Right lobe of liver (tissue), 6 donors: ENCODE results near the gene CDK11B. TPM values are rescaled to one million over a fixed set of nuclear protein-coding genes. Genes with fewer than 3 reads are reported as not detected.
"Not testable (repeated sequence)": the region's sequence is repeated elsewhere in the genome, so short reads cannot be mapped to it uniquely, and the experiment has no call there.

Experiments
- ATAC-seq, 4 donors: fragments of 200-7000 bp; cut with Tn5 transposase; one replicate each; pipeline ENCODE4 v1.9.1; 2020; ENCODE audit warnings: mild to moderate bottlenecking in 4 of 4, moderate library complexity in 4 of 4
- DNase-seq, 3 donors: peaks; one replicate each; pipeline ENCODE4 v3.0.0-alpha.2; 2020
- H3K27ac ChIP-seq, 3 donors: fragments of 200-600 bp; one replicate each; pipeline ENCODE4 v1.8.0; 2022
- H3K27me3 ChIP-seq, 2 donors: fragments of 200-600 bp; one replicate each; pipeline ENCODE4 v1.8.0; 2022
- H3K36me3 ChIP-seq, 4 donors: fragments of 200-600 bp; sonication (generic) in 1 of 4; one replicate each; pipeline versions ENCODE4 v1.5.1 to v1.8.0; 2017 to 2022; ENCODE audit warnings: control low read depth in 1 of 4
- H3K4me1 ChIP-seq, 4 donors: fragments of 200-600 bp; sonication (generic) in 1 of 4; one replicate each; pipeline versions ENCODE4 v1.5.1 to v1.8.0; 2017 to 2022; ENCODE audit warnings: control low read depth in 1 of 4
- H3K4me3 ChIP-seq, 3 donors: fragments of 200-600 bp; one replicate each; pipeline ENCODE4 v1.8.0; 2022
- H3K9me3 ChIP-seq, 4 donors: fragments of 200-600 bp; sonication (generic) in 1 of 4; one replicate each; pipeline versions ENCODE4 v1.5.1 to v1.8.0; 2017 to 2022; ENCODE audit warnings: control low read depth in 1 of 4
- CTCF ChIP-seq, 4 donors: fragments of 200-600 bp in 3 of 4; fragments of 450-650 bp in 1 of 4; IDR thresholded peaks; one replicate each; pipeline versions ENCODE4 v1.5.1 to v1.8.0; 2016 to 2022; ENCODE audit warnings: antibody characterized with exemption in 4 of 4, mild to moderate bottlenecking in 2 of 4
- POLR2A ChIP-seq: fragments of 450-650 bp; IDR thresholded peaks from one replicate; pipeline ENCODE4 v1.6.1; 2017; ENCODE audit warnings: antibody characterized with exemption, mild to moderate bottlenecking
- WGBS: methylation state at CpG from one replicate; pipeline ENCODE4 v1.1.6; 2018; ENCODE audit warnings: low coverage, low lambda C conversion rate; ENCODE audit not compliant: insufficient coverage; ENCODE audit errors: missing lambda C conversion rate; 5-methylcytosine and 5-hydroxymethylcytosine counted together
- intact Hi-C, 2 donors: fragments of 100-400 bp; cut with DNase I; formaldehyde crosslinking; loops; one replicate each; pipeline versions ENCODE4 v1.11.2 to v1.14.1; 2022
- long read RNA-seq: library from polyadenylated mRNA; unstranded; transcript quantifications from one replicate; pipeline ENCODE4 v2.0.0, GENCODE V29; 2019
- total RNA-seq, 6 experiments: library from RNA; depleted of rRNA in 2 of 6; stranded (reverse); fragments of >200 nt in 2 of 6; fragmentation: NEBNext Ultra II Directional in 3 of 6; extraction: Animal tissue kit (Norgen Biotek cat#: 25700) in 3 of 6; gene quantifications; one replicate each; pipeline versions ENCODE4 v1.1.0 to v1.2.4, GENCODE V29; 2016 to 2023
- donor health status: DM: no; HTN: yes; CAD: no.
- donor health status: DM: no; HTN: no; CAD: no.
- donor health status: DM: no; HTN: no; CAD: no.
- donor health status: DM: no; HTN: yes; CAD: no.
- donor health status: DM: no; HTN: yes; CAD: no.

The CDK11B gene
- total RNA-seq: 10 to 100 TPM in 2 of 6 experiments, 1 to 10 TPM in 4; 8.0 to 11.8 (median 9.5) TPM
- long read RNA-seq, partial matches to known transcripts: 6 of 7 reads
- long read RNA-seq, other reads (novel, unspliced or antisense): 1 of 7 reads

- ATAC-seq (peak; percentile 90 to 93 (median 92)), DNase-seq (peak; percentile 93 to 98 (median 97))
- Histone ChIP-seq H3K36me3 (peaks cover 0 to 26% (median 14%) of the 10 kb centered on the region in 4 donors), H3K27ac (peak within 1 kb of the TSS; percentile 97 to 99 (median 98)), H3K4me3 (peak within 1 kb of the TSS; percentile 68 to 76 (median 70))
- intact Hi-C loops, H3K9me3 ChIP-seq, H3K4me1 ChIP-seq, H3K27me3 ChIP-seq: not testable (repeated sequence)
- whole genome bisulfite sequencing: 3% methylated on average over 6 of the region's 96 CpGs
- TF ChIP-seq POLR2A: peak; percentile 42
- peak; percentile 19 to 32 (median 26) for TF ChIP-seq CTCF (IDR thresholded peaks at IDR 0.05)
These were observed at the start of gene CDK11B for GRCh38 chr1:1658583-1659549. CDK11B (minus strand) TSS chr1:1659004; CDS start chr1:1657485, 1,519 bp downstream.

- intact Hi-C loops, H3K27me3 ChIP-seq, H3K4me3 ChIP-seq, H3K4me1 ChIP-seq, DNase-seq, H3K36me3 ChIP-seq, ATAC-seq, H3K27ac ChIP-seq, H3K9me3 ChIP-seq: not testable (repeated sequence)
- WGBS: no CpG with 5 or more reads among the region's 20 CpGs
These were observed 49.1 kb upstream of the CDK11B start for GRCh38 chr1:1707897-1708296.

- H3K27me3 ChIP-seq, H3K4me1 ChIP-seq, H3K36me3 ChIP-seq, DNase-seq, H3K4me3 ChIP-seq, intact Hi-C loops, H3K9me3 ChIP-seq, ATAC-seq, H3K27ac ChIP-seq: not testable (repeated sequence)
- no CpG with 5 or more reads among the region's 23 CpGs for WGBS
These were observed 48.4 kb upstream of the CDK11B start for GRCh38 chr1:1707241-1707640.

GRCh38 chr1:1705623-1706022 lies 46.8 kb upstream of the CDK11B start:
- H3K27ac ChIP-seq, H3K9me3 ChIP-seq, intact Hi-C loops, H3K4me3 ChIP-seq, H3K4me1 ChIP-seq, H3K27me3 ChIP-seq, DNase-seq, H3K36me3 ChIP-seq, ATAC-seq: not testable (repeated sequence)
- WGBS: 97% methylated on average over 5 of the region's 10 CpGs

GRCh38 chr1:1704284-1704957 lies 45.6 kb upstream of the CDK11B start:
- H3K4me3 ChIP-seq, H3K36me3 ChIP-seq, H3K9me3 ChIP-seq, DNase-seq, H3K27ac ChIP-seq, H3K4me1 ChIP-seq, H3K27me3 ChIP-seq, ATAC-seq, intact Hi-C loops: not testable (repeated sequence)
- 83% methylated on average over 1 of the region's 27 CpGs for WGBS

GRCh38 chr1:1703796-1704195 lies 45.0 kb upstream of the CDK11B start:
- Histone ChIP-seq H3K27me3 (no peaks in the 10 kb centered on the region), H3K27ac (no peak overlapping the region), H3K4me1 (no peaks in the 10 kb centered on the region), H3K36me3 (peaks cover 0 to 4% (median 1%) of the 10 kb centered on the region in 4 donors), H3K4me3 (no peak overlapping the region), H3K9me3 (no peaks in the 10 kb centered on the region)
- WGBS: 92% methylated on average over 7 of the region's 22 CpGs
- DNase-seq (no peak), ATAC-seq (no peak)
- no peak for TF ChIP-seq POLR2A
- TF ChIP-seq CTCF (IDR thresholded peaks at IDR 0.05): no peak
- intact Hi-C loops: no loop called here

GRCh38 chr1:1702506-1702905 lies 43.7 kb upstream of the CDK11B start:
- WGBS: 63% methylated on average over 3 of the region's 18 CpGs
- intact Hi-C loops, ATAC-seq, H3K9me3 ChIP-seq, H3K27me3 ChIP-seq, H3K36me3 ChIP-seq, H3K4me3 ChIP-seq, H3K4me1 ChIP-seq, H3K27ac ChIP-seq, DNase-seq: not testable (repeated sequence)

GRCh38 chr1:1700557-1700956 lies 41.8 kb upstream of the CDK11B start:
- H3K27ac ChIP-seq, intact Hi-C loops, H3K4me3 ChIP-seq, H3K27me3 ChIP-seq, DNase-seq, H3K4me1 ChIP-seq, H3K36me3 ChIP-seq, H3K9me3 ChIP-seq: not testable (repeated sequence)
- ATAC-seq: peak in 1 of 4 donors; percentile 34
- WGBS: no CpG with 5 or more reads among the region's 33 CpGs

- H3K27ac ChIP-seq, H3K27me3 ChIP-seq, intact Hi-C loops, DNase-seq, ATAC-seq, H3K4me3 ChIP-seq, H3K4me1 ChIP-seq, H3K9me3 ChIP-seq, H3K36me3 ChIP-seq: not testable (repeated sequence)
- no CpG with 5 or more reads among the region's 45 CpGs for WGBS
These were observed 41.3 kb upstream of the CDK11B start for GRCh38 chr1:1700067-1700466.
